Lung microvascular endothelial cell (primary cell): ENCODE data around the gene MRC2. TPM values are rescaled to one million over a fixed set of nuclear protein-coding genes. Genes with fewer than 3 reads are reported as not detected.

Source experiments
- DNase-seq, 2 donors: peaks; one replicate each; pipeline versions ENCODE4 v3.0.0 to v3.0.0-alpha.2; 2010; ENCODE audit warnings: low read depth in 2 of 2
- total RNA-seq: library from RNA; depleted of rRNA; stranded (reverse); fragments of >200 nt; gene quantifications from 2 replicates; pipeline ENCODE4 v1.2.1, GENCODE V29; 2014

Gene MRC2
- total RNA-seq, 1 donor from 2014 or later, result 5.6 TPM

DNA sequence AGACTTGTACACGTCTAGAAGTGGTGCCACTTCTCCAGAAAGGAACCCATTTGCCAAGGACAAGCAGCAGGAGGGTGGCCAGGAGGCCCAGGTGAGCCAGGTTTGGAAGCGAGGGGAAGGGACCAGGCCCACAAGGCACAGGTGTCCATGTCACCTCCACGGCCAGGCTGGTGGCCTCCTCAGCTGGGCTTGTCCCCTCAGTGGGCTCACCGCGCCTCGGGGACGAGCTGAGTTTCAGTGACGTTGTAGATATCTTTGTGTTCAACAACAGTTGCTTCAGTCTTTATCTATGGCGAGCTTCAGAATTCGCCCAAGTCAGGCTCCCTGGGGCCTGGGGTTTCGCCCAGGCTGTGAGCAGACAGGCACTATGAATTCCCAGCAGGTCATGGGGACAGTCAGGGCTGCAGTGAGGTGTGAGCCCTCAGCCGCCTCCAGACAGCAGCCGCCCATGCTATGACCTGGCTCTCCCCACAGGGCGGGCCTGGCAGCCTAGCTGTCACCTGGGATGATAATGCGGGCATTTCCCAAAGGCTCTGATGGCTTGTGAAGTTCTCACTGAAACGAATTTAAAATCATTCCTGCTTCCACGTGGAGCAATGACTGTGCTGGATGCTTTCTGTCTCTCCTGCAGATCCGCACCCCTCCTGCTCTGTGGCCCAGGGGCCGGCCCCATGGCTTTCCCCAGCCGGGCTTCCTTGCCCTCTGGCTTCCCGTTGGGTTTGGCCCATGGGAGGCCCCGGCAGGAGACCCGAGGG, 89.5 kb downstream of the MRC2 start:
- no peak for DNase-seq

DNA sequence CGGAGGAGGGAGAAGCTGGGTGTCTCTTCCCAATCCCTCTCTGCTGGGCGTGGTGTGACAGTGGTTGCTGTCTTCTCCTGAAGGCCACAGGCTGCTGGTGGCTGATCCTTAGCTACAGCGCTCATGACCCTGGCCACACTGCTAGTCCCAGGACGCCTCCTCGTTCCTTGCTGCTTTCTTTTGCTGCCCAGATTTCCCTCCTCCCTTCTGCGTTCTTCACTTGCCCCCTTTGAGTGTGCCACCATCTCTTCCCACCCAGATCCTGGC, 90.1 kb downstream of the MRC2 start:
- DNase-seq, result no peak

DNA sequence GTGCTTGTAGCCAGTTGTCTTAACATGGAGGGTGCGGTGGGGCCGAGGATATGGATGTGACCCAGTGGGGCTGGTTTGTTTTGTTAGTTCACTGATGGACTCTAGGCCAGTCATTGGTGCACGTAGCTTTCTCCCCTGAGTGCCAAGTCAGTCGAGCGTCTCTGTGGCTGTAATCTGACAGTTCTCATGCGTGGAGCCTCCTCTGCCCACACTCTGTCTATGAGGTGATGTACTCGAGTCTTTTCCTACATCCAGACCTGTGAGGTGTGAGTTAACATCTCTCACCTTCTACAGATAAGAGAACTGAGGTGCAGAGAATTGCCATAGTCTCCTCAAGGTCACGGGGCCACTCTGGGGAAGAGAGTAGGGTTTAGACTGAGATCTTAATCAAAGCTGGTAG, 90.4 kb downstream of the MRC2 start:
- no peak for DNase-seq

DNA sequence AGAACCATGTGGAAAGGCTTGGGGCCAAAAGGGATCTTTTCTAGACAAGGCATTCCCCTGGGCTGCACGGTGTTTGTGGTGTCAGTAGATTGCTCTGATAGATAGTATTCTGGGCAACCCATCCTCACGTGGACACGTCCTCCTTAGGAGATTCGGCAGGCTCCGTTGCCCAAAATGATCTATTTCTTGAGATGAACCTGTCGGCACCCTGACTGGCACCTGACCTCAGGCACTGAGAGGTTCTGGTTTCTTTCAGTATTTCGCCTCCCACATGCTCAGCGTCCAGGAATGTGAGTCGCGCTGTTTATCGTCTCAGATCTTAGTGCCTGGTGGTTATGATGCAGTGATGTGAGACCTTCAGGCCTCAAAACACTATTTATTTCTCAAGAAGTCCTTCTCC, 91.0 kb downstream of the MRC2 start:
- no peak for DNase-seq

DNA sequence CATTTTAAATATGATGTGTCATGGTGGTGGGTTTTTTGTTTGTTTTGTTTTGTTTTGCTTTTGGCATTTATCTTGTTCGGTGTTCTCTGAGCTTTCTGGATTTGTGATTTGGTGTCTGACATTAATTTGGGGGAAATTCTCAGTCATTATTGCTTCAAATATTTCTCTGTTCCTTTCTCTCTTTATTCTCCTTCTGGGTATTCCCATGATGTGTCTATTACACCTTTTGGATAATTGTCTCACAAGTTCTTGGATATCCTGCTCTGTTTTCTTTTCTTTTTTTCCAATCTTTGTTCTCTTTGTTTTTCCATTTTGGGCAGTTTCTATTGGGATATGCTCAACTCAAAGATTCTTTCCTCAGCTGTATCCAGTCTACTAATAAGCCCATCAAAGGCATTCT, 92.1 kb downstream of the MRC2 start:
- no peak for DNase-seq

DNA sequence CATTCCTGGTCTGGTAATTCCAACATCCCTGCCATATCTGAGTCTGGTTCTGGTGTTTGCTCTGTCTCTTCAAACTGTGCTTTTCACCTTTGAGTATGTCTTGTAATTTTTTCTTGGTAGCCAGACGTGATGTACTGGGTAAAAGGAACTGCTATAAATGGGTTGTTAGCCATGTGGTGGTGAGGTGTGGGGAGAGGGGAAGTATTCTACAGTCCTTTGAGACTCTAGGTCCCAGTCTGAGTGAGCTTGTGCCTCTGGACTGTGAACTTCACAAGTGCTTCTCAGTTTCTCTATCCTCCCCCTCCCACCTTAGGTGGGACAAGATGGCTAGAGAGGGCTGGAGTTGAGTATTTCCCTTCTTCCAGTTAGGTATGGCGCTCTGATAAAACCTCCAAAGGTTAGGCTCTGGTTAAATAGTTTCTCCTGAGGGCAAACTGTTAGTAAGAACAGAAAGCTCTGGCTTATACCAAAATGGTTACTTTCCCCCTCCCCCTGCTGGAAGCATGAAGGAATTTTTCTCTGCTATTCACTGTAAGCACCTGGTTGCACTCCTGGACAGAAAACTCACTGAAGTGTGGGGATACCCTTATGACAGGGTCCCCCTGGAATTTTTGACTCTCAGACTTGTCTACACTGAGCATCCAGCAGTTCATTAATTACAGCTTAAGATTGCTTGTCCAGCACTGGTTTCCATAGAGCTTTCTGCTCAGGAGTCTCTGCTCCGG, 92.8 kb downstream of the MRC2 start:
- peak in 1 of 2 donors; percentile 56 for DNase-seq

DNA sequence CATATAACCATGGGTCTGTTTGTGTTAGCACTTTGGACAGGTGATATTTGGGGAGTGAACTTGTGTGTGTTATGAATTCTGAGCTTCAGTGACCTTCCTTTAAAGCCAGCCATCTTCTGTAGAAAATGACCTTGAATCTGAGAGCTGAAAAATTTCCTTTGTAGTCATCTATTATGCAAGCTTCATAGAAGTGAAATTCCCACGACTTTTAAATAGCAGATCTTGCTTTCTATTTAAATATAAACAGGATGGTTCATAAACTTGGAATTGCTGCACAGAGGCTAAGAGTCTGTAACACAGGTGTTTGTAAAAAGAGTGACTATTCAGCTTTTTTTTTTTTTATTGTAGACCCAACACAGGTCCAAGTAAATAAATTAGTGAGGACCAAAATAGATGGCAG, 95.2 kb downstream of the MRC2 start:
- no peak for DNase-seq

DNA sequence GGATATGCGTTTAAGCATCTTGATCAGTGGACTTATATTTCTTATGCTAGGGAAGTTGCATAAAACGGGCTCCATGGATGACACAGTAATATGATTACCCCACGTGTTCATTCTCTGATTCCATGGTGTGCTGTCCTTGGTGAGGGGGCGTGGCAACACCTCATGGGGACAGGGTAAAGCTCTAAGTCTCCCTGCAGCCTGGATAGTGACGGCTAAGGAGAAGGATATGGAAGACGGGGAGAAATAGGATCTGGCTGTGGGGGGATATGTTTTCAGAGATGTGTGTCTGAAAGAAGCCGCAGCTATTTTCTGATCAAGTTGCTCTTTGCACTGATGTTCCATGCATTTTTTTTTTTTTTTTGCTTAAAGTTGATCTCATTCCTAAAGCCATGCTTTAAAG, 96.4 kb downstream of the MRC2 start:
- no peak for DNase-seq

DNA sequence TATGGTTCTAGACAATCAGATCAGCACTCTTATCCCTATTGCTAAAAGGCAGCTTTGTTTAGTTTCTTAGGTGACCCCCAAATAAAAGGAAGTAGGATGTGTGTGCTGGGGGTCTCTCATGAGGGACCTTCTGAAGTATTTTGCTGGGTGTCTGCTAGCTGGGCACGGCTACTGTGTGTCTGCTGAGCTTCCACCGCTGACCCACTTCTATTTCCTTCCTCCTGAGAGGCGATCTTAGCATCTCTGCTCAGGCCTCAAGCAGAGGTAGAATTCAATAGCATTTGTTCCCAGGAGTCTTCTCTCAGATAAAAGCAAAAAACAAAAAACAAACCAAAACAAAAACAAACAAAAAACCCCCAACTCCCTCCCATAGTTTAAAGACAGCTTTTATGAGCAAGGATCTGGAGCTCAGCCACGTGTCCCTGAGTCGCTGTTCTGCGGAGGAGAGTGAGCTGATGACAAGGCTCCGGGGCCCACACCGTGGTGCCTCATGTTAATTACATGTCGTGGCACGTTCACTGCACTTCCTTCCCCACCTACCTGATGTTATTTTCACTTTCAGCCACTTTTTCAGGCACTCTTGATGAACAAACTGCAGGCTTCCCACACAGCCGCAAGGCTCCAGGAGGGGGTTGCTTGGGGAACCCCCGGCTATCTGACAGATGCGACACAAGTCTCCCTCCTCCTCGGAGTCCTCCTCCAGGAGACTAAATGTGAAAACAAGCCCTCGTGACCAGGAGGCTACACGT, 97.1 kb downstream of the MRC2 start:
- no peak for DNase-seq

DNA sequence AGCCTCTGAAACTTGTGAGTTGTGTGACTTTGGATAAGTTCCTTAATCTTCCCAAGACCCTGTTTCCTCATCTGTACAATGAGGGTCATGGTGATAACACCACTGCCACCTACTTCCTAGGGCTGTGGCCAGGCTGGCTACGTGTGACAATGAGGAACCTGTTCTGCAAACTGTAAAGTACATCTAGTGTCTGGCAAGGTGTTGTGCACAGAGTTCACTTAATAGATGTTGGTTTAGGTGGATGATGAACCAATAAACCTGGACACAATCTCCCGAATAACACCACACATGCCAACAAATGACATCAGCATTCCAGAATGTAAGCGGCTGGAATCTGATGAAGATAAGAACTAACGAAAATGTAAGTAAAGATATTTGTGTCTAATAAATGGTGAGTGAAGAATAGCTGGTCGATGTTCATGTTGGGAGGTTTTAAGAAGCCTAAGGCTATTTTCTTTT, 98.3 kb downstream of the MRC2 start:
- DNase-seq, result peak in 1 of 2 donors; percentile 60

DNA sequence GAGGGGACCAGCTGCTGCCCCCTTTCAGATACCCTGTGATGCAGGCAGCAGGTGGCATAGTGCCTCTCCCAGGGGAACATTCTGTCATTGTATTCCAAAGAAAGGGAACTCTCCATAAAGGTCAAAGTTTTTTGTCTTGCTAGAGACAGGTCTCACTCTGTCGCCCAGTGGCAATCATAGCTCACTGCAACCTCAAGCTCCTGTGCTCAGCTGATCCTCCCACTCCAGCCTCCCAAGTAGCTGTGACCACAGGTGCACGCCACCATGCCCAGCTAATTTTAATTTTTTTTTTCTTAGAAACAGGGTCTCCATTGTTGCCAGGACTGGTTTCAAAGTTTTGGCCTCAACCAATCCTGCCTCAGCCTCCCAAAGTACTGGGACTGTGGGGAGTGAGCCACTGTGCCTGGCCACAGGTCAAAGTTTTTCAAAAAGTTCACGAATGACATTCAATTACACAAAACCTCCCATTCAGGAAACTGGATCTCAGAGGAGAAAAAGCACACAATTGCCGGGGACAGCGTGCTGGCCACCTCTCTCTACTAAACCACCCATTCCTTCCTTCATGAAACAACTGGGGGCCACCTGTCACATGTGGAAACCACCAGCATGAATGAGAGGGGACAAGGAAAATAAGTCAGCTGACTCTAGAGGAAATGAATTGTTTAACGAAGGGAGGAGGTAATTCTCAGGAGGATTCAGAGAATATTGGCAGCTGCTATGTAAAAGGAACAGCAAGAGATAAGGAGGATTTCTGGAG, 100.6 kb downstream of the MRC2 start:
- peak in 1 of 2 donors; percentile 74 for DNase-seq

DNA sequence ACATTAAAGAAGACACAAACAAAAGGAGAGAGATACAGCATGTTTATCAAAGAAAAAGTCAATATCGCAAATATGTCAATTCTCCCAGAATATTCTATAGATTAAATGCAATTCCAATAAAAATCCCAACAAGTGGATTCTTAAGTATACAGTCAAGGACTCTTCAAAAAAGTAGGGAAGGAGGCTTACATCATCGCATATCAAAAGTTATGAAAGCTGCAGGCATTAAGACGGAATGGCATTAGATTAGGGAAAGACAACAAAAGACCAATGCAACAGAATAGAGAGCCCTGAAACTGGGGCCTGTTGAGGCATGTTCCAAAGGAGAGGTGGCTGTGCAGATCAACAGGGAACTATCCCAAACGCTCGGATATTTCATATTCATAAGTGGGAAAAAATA, 104.7 kb downstream of the MRC2 start:
- DNase-seq, result no peak

DNA sequence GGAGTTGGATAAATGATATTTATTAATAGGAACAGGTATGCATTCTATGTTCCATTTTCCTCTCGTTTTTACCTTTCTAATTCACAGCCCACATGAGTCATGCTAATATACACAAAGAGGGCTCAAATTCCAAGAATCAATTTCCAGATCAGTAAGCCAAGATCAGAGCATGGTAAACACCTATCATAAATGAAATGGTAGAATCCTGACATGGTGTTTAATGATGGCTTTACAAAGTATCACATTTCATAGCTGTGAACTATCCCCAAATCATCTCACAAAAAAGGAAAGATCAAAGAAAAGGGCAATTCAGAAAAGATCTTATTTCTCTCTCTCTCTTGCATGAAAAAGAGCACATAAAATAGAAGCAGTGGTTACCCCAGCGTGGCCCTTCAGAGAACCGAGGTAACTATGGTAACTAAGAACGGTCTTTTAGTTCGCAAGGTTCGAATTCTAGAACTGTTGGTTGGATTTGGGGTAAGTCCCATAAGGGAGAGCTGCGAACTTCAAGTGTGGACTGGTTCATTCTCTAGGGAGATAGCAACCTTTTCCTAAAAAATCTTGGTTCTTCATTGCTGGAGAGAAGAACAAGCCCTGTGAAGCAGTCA, 107.7 kb downstream of the MRC2 start:
- no peak for DNase-seq

DNA sequence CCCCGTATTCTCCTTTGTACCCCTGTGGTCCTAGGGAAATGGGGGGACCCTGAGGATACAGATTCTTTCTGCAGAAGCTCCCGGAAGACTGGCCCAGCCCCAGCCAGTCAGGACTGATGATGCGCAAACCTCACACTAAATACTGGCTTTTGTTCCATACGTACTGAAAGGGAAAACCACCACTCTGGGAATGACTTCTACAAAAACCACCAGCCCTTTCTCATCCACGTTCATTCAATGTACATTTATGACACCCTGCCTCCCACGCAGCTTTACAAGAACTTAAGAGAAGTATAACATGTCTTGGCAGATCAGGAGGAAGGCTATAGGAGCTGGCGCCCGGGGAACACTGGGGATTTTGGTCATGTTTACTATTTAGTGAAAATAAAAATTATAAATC, 110.0 kb downstream of the MRC2 start:
- DNase-seq, result no peak

DNA sequence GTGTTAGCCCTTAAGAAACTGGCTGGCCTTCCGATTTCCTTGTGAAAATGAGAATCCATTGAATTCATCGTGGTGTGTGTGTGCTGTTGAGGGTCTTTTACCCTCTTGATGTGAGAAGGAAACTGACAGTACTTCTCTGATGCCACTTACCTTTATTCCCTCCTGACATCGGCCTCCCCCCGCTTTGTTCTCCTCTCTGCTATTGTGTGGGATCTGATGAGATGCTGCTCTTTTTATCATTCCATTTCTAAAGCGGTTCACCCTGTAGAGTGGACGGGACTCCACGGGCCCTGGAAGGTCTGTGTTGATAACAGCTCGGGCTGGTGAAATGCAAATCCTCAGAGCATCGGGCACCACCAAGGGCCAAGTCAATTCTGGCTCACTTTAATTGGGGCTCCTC, 110.8 kb downstream of the MRC2 start:
- DNase-seq, result no peak

DNA sequence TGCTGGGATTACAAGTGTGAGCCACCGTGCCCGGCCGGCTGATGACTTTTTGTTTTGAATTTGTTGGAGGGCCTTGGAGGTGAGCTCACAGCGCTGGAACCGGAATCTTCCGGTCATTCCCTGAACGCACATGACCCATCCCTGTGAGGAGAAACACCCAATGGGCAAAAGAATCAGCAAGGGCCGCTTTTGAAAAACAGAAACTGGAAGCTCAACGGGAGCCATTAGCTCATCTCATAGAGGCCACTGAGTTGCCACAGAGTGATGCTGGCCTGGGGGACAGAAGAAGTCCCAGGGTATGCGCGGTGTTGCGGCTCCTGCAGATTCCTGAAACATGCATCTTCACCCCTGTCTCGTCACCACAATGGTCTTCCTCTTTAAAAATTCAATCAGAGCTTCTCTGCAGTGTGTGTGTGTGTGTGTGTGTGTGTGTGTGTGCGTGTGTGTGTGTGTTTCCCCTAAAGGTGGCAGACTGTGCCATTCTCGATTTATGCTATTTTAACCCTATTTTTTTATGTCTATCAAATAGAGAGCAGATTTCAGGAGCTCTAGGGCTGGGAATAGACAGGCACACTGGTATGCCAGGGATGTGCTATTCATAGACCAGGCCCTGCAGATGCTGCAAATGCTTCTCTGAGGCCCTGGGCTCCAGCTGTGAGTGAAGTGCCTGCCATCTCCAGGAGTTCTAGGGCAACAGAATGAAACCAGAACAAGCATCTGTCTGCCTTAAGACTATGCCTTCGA, 112.3 kb downstream of the MRC2 start:
- DNase-seq, result no peak

DNA sequence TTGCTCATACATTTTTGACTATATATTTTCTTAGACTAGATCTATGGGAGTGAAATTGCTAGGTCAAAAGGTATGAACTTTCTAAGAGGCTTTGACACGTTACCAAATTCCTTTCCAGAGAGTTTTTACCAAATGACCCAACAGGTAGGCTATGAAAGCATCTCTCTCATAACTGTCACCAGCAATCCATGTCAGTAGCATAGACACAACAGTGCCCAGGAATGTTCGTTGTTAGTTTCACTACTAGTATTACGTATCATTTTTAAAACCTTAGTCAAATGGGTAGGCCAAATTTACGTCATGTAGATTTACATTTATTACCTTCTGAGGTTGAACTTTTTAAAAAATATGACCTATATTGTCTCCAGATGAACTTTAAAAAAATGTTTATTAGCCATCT, 113.8 kb downstream of the MRC2 start:
- DNase-seq, result no peak
